ENCODE data around the gene IL32.

Gene IL32

GRCh38 chr16:3101841-3102470 is 36.5 kb downstream of the IL32 start:
- peak in 2 of 10 donors; percentile 54 to 67 for DNase-seq

DNA sequence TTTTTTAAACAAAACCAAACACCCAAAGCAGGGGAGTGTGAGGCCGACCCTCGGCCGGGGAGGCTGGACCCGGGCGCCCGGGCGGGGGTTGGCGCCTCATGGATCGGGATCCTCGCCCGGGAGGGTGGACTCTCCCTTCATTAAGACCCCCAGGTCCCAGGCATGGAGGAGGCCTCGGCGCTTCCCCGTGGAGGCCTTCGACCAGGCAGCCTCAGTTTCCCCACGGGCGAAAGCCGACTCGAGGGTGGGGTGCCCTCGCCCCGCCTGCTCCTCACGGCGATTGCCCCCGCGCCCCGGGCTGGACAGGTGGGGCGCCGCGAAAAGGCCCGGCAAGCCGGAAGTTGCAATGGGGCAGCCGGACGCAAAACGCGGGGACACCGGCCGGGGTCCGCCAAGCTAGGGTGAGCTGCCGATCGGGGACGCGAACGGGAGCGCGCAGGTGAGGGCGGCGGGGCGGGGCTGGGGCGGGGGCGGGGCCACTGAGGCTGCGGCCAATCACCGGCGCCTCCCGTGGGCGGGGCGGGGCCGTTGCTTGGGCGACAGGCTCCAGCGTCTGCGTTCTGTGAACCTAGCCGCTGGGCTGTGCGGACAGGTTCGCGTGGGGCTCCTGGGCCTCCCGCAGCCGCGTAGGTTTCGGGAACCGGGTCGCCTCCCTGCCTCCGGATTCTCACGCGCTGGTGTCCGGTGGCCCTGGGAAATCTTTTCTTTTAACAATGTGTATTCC is 40.9 kb downstream of the IL32 start:
- intact Hi-C loops (cut with DNase I): no loop called here
- peak; percentile 78 to 98 (median 88) for DNase-seq

More at GRCh38 chr16:3101841-3102470, 36.5 kb downstream of the IL32 start:
- intact Hi-C loops (cut with DNase I): no loop called here

- intact Hi-C loops (cut with DNase I): loop anchor here (5.0 kb wide), 1 partner anchor 55 kb away; no protein-coding TSS in a partner anchor
Measured at GRCh38 chr16:3112058-3112880, 46.8 kb downstream of the IL32 start, which contains the start of gene ZNF205. TSS of gene ZNF205 (plus strand) at chr16:3112586. CDS start at chr16:3113431, 845 bp downstream.

DNA sequence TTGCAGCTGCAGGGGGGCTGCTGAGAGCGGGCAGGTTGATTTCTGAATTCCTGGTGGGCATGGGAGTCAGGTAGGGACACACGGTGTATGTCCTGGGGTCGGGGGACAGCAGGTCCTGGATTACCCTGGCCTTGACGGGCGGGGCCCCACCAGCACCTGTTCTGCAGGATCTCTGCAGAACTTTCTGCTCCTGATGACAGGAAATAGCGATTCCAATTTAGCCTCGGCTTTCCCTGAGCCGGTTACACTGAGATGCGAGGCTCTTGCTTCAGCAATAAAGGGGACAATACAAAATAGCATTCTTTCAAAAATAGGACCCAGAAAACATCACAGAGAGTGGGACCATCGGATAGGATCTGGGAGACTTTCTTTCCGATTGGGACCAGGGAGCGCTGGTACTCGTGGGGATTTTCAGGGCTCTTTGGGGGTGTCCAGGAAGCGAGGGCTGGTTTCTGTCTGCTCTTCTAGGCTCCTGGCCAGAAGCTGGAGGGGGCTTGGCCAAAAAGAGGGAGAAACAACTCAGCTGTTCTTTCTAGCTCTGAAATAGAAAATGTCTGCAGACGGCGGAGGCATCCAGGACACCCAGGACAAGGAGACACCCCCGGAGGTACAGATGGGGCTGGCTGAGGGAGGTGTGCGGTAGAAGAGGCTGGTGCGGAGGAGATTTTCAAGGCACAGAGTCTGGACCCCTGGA is 47.6 kb downstream of the IL32 start:
- DNase-seq: peak in 2 of 10 donors; percentile 24 to 62
- intact Hi-C loops (cut with DNase I): loop anchor here (5.0 kb wide), 1 partner anchor 56 kb away; no protein-coding TSS in a partner anchor

More at GRCh38 chr16:3112058-3112880, 46.8 kb downstream of the IL32 start, which contains the start of gene ZNF205:
- peak; percentile 72 to 97 (median 82) for DNase-seq

DNA sequence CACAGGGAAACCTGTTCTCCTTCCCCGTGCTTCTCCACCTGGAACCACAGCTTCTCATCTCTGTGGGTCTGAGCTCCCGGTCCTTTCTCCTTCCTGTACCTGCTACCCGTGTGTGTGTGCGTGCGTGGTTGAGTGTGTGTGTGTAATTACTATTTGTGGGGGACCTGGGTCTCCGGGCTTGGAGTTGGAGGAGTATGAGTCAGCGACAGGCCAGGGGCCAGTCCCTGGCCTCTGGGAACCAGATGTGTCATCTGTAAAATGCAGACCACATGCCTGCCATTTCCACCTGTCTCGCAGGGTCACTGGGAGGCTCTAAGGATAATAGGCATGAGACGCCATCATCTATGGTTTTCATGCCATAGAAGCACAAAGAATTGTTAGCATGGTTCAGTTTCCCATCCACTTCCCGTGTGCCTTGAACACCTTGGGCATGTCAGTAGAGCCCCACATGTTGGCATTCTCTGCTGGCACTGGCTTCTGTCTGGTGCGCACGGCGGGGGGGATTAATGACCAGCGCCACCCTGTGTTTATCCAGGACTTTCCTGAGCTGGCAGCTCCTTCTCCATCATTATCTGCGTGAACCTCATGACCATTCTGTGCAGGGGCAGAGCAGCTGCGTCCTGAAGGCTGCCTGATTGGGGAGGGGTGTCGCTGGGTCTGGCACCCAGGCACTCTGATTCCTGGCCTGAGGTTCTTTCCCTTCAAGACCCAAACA is 48.5 kb downstream of the IL32 start:
- intact Hi-C loops (cut with DNase I): loop anchor here (5.0 kb wide), 1 partner anchor 57 kb away; no protein-coding TSS in a partner anchor
- DNase-seq: peak in 1 of 10 donors; percentile 70

GRCh38 chr16:3115003-3115402 is 49.6 kb downstream of the IL32 start:
- DNase-seq: peak in 1 of 10 donors; percentile 28
- intact Hi-C loops (cut with DNase I): no loop called here

DNA sequence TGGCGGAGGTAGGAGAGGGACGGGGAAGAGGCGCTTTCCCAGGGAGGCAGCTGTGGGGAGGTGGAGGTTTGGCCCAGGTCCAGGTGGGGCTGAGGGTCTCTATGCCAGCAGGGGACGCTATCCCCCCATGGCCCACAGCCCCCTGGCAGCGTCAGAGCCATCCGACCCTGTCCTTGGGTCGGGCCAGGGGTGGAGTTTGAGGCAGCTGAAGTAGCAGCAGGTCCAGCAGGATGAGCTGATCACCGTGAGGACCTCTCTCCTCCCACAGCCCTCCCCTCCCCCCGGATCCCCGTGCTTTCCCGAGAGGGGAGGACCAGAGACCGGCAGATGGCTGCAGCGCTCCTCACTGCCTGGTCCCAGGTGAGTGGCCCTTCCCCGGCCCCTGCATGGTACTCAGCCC is 50.1 kb downstream of the IL32 start:
- peak in 1 of 10 donors; percentile 49 for DNase-seq
- intact Hi-C loops (cut with DNase I): no loop called here

- intact Hi-C loops (cut with DNase I): no loop called here
- peak in 1 of 10 donors; percentile 26 for DNase-seq
Measured at GRCh38 chr16:3118204-3118790, 52.9 kb downstream of the IL32 start.

DNA sequence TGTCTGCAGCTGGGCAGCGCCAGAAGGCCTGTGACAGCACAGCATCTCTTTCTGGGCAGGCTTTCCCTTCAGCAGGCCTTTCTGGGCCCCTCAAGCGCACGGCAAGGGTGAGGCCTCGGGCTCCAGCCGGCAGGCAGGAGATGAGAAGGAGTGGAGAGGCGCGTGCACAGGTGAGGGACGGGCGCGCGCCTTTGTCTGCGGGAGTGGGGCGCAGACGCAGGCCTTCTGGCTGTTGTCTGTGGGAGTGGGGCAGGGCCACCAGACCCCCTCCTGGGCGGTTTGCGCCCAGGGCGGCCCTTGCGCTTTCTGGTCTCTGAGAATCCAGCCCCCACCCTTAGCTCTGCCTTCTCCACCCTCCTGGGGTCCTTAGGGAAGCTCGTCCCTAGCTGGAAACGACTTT is 53.4 kb downstream of the IL32 start:
- DNase-seq: peak in 1 of 10 donors; percentile 55
- intact Hi-C loops (cut with DNase I): no loop called here

All from posterior cingulate gyrus (tissue), 11 donors.